Measurements from ENCODE around the gene VNN1.

- TF ChIP-seq CTCF (IDR thresholded peaks at IDR 0.05) (no peak), POLR2A (IDR thresholded peaks at IDR 0.05) (no peak), EP300 (IDR thresholded peaks at IDR 0.05) (no peak)
Observed at GRCh38 chr6:132725471-132725870, 11.6 kb upstream of the VNN1 start.
